ENCODE measurements around the gene ARHGAP26.

Gene ARHGAP26

DNA sequence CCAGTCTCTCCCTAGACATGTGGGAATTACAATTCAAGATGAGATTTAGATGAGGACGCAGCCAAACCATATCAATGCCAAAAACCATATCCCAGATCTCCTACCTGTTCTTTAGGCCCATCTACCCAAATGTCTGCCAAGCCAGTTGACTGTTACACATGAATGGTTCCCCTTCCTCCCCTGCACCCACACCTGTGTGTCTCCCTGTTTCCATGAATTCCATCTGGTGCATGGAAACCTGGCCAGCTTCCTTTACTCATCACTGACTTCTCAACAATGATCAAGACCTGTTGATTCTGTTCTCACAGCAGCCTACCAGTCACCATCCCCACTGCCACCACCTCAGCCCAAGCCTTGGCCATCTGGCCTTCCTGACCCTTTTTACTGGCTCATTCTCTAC is 410.6 kb downstream of the ARHGAP26 start:
- DNase-seq: no peak

DNA sequence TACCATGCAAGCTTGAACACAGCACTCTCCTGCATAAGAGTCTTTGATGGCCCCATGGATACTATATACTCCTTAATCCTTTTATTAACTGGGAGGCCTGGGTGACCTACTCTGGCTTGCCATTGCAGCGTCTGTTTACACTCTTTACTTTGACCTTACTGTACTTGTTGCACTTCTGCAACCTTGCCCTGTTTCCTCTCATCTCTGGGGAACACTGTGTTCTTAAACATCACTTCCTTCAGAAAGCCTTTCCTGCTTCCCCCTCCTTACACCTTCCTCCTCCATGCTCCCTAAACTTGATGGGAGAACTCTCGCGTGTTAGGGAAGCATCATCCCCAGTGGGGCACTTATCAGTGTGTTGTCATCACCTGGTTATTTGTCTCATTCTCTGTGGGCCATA is 411.0 kb downstream of the ARHGAP26 start:
- no peak for DNase-seq

DNA sequence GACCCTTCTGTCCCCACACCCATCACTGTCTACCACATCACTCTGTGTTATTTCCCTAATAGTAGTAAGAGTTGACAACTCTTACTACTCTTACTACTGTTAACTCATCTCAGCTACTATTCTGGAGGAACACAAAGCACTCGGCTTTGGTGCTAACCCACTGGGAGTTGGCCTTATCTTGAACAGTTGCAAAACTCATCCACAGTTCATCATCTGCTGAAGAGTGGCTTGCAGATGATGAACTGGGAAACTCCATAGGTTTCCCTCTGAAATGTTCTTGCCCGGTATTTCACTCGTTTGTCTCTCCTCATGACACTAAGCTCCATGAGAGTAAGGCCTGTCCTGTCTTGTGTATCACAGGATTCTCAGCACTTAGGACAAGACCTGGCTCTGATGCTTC is 411.9 kb downstream of the ARHGAP26 start:
- no peak for DNase-seq

DNA sequence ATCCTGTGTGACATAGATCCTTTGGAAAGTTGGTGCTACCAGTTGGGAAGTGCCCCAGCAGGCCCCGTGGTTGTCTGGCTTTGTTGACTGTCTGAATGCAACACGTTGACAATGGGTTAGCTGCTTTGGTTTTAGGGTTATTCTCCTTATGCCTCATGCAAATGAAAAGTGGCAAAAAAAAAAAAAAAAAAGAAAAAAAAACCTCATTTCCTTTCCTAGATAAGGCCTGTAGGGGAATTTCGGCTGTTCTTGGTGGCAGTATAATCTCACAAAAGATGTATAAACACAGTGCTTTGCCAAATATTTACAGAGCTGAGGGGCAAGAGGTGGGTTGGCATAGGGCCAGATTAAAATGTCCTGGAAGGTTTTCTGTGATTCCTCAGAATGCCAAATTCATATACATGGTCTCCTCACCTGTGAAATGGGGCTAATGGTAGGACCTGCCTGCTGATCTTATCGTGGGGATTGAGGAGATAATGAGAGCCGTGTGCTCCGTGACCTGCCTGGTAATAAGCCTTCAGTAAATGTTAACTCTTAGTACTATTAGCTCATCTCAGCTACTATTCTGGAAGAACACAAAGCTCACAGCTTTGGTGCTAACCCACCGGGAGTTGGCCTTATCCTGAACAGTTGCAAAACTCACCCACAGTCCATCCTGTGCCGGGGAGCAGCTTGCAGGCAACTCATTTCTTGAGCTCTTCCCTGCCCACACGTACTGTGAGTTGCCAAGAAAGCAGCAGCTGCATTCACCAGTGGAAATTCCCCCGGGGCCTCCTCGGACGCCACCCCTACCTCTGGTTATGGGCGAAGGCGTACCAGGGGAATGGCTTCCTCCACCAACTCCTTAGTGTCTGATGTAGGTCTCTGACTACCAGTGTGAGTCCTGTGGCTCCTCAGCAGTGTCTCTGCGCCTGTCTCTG is 413.0 kb downstream of the ARHGAP26 start:
- no peak for DNase-seq

DNA sequence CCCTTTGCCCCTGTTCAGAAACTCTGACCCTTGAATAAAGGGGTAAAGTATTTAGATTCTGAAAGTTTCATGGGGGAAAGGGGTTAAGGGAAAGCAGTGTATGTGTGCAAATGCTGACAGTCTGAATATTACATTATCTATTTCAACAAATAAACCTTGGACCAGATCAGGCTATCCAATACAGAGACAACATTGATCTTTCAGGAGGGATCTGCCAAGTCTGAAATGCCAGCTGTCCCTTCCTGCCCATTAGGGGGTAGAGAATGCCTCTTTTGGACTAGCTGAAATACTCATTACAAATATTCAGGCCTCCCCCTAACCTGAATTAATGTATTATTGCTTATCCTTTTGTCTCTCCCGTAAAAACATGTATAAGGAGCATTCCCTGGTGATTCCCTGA is 413.8 kb downstream of the ARHGAP26 start:
- DNase-seq: no peak

GRCh38 chr5:143186623-143187022 is 416.4 kb downstream of the ARHGAP26 start:
- no peak for DNase-seq

- no peak for DNase-seq
Observed at GRCh38 chr5:143187495-143187894, 417.3 kb downstream of the ARHGAP26 start.

DNA sequence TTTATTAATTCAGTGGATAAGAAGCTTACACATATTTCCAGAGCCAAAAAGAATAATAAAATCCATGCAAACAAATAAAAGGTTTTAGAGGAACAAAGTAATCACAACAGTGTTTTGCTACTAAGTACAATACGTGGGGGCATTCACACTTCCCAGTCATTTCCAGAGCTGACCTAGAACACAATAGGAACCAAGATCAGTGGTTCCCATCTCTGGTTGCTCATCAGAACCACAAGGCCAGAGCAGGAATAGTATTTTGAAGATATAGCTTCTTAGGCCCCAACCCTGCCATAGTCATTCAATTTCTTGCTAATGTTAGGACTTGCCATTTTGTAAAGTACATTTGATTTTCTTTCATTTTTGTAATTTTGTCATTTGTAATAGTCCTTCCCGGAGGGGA is 417.9 kb downstream of the ARHGAP26 start:
- no peak for DNase-seq

DNA sequence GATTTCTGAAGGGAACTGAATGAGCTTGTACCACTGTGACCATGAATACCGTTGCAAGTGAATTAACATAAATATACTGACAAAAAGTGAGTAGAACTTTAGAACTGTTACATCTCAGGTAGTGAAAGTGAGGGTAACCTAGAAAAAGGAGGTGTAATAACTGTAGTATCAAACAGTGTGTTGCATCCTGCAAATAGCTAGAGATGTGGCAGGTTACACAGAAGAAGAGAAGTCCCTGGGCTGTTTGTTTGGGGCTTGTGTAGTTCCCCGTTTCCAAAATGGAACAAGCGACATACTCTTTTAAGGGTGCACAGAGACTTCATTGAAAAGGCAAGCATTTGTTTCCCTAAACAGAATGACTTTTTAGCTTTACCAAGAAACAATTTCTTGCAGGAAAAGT is 418.5 kb downstream of the ARHGAP26 start:
- DNase-seq: no peak

GRCh38 chr5:143190260-143190810 is 420.2 kb downstream of the ARHGAP26 start:
- no peak for DNase-seq

GRCh38 chr5:143191720-143192119 is 421.5 kb downstream of the ARHGAP26 start:
- DNase-seq: no peak

DNA sequence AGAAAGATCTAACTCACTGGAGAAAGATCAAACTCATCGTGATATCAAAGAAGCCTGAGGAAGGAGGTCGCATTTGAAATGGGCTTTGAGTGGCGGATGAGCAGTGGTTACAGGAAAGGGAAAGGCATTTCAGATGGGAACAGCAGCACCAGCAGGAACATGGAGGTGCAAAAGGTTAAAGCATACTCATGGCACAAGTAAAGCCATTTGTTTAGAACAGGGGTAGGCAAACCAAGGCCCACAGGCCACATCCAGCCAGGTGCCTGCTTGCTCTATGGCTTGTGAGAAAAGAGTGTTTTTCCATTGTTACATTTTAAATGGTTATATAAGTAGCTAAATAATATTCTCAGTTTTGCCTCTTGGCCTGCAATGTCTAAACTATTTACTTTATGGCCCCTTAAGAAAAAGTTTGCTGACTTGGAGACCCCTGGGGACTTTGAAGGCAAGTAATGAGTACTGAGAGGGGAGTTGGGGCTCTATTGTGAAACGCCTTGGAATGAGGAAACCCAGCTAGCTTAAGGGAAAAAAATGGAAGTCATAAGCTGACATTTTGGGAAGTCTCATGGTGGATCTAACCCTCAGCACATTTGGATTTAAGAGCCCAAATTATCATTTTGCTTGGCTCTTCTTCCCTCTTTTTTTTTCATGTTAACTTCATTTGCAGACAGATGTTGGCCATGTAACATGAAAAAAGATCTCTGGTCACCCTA is 422.2 kb downstream of the ARHGAP26 start:
- DNase-seq: no peak

DNA sequence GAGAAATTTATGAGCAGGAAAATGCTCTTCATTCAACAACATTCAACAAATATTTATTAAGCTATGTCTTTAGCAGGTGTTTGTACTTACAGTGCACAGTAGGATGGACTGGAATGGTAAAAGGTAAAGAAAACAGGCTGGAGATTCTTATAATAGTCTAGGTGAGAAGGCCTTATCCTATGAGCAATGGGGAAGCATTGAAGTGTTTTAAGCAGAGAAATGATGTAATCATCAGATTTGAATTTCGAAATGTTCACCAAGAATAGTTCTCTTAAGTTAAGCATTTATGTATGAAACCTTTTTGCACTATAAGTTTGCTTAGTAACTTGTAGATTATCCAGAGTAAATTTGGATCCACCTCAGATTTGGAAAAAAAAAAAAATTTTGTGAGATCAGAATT is 424.0 kb downstream of the ARHGAP26 start:
- no peak for DNase-seq

DNA sequence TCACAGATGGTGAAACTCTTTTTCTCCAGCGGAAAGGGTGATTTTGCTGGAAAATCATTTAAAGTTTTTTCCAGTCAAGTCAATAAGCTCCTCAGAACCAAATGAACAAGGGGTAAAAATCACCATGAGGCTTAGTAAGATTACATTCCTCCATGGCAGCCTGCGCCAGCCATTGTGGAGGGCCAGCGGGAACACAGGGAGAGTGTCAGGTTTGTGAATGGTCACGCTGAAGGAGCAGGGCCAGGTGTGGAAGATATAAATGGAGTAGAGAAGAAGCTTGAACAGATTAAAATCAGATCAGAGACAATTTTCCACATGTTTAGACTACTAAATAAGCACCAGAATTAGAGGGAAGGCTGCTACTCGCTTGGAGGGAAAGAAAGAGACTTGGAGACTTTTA is 424.5 kb downstream of the ARHGAP26 start:
- no peak for DNase-seq

DNA sequence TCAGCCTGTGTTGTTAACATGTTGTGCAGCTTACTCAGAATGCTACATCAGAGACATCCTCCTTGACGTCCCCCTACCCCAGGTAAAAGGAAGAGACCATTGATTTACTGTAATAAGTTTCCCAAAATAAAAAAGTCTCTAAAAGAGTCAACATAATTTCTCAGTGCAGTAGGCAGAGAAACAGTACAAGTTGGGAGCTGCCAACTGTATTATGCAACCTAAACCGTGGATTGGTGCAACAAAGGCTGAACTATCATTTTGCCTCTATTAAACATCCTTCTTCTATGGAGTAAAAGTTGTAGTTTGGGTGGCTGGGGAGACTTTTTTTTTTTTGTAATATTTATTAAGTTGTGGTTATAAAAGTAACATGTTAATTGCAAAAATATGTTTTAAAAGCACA is 425.3 kb downstream of the ARHGAP26 start:
- DNase-seq: no peak

DNA sequence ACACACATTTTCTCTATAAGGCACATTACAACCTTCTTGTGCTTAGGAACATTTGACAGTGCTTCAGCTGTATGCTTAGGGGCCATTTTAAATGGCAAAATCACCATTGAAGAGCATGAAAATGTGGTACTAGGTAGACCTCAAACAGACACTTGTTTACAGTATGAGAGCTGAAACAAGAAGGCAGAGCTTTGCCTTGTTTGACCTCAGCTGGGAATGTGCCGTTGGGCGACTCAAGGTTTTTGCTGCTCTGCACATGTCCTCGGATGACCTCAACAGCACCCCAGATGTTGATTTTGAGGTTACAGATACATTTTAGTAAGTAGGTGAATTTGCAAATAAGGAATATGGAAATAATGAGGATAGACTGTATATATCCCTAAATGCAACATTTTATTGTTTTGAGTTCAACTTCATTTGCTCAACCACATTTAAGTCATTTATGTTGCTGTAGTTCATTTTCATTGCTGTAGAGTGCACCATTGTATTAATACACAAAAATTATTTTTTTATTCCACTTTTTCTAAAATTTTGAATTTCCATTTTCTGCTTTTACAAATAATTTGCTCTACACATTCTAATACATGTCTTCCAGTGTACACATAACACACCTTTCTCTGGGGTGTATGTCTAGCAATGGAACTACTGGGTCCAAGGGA is 426.6 kb downstream of the ARHGAP26 start:
- no peak for DNase-seq

- no peak for DNase-seq
Observed at GRCh38 chr5:143197260-143197656, 427.1 kb downstream of the ARHGAP26 start.

DNA sequence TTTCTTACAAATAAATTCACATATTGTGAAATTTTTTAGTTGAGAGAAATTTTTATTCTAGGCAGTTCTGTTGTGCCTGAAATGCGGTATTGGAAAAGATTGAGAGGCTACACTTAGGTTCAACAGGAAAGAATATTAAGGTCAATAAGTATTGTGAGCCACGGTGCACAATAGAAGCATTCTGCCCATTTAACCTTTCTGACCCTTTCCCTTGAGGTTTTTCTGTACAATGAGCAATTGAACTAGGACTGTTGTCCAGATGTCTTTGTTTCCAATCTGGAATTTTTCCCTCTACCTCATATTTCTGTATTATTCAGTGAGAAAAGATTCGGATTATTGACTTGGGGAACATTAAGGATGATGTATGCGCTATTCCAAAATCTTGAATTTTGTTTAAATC is 428.2 kb downstream of the ARHGAP26 start:
- no peak for DNase-seq

DNA sequence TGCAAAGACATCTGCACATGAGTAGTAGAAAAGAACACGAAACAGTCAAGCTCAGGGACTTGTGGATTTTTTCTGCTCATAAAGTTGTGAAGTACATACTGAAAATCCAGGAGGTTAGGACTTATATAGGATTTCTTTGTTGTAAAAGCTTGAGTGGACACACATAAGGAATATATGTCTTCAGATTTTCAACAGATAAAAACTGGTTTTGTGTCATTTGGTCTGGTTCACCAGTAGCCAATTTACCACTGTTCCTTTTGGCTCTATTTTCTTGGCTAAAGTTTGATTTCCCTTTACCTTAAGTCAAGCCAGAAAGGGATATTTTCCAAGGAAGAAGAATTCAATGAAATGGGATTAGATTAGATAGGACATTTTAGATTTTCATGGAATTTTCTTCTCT is 429.0 kb downstream of the ARHGAP26 start:
- DNase-seq: no peak

DNA sequence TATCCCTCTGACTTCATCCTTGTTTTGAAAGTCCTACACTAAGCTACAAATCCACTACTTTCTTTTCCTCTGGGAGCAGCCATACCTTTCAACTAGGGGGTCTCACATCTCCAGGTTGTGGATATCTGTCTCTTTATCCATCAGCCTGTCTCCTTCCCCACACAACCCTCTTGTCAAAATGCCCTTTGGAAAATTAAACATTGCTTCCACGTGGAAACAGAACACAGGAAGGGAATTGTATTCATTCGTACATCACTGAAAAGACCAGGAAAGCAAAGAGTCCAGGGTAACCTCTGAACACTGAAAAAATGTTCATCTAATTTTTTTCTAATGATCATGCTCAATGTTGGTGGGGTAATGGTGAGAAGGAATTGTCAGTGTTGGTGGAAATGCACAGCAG is 429.7 kb downstream of the ARHGAP26 start:
- DNase-seq: no peak

- peak; percentile 74 for DNase-seq
Observed at GRCh38 chr5:143200781-143201398, 430.7 kb downstream of the ARHGAP26 start.

DNA sequence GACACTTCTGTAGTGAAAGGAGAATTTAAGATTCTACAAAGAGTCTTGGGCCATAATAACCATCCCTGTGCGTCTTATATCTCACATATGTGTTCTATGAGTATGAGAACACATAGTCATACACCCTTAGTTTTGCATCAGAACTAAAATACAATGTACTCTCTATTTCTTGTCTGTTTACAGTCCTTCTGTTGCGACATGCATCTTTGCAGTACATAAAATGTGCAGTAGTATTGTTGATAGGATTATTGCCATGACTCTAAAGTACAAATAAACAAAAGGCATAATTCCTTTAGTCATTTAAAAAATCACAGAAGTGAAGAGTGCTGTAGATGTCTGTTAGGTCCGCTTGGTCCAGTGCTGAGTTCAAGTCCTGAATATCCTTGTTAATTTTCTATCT is 431.4 kb downstream of the ARHGAP26 start:
- DNase-seq: no peak

Measured in NCI-H1105 treated with DMSO at 0.1 percent for 48 hours (cell line).